IgD-negative memory B cell (primary cell): ENCODE results near the gene ITPKA. TPM values are rescaled to one million over a fixed set of nuclear protein-coding genes. Genes with fewer than 3 reads are reported as not detected.

Source experiments
- H3K27ac Mint-ChIP-seq, 3 donors: one replicate each; pipeline ENCODE4 v1.8.0; 2020 to 2022; ENCODE audit warnings: mild to moderate bottlenecking in 3 of 3, mixed read lengths in 3 of 3, moderate library complexity in 1 of 3
- H3K27me3 Mint-ChIP-seq: one replicate; pipeline ENCODE4 v1.8.0; 2021; ENCODE audit warnings: mixed read lengths
- H3K36me3 Mint-ChIP-seq: one replicate; pipeline ENCODE4 v1.8.0; 2020; ENCODE audit warnings: mild to moderate bottlenecking, mixed read lengths
- H3K4me1 Mint-ChIP-seq, 3 donors: one replicate each; pipeline ENCODE4 v1.8.0; 2020 to 2022; ENCODE audit warnings: mixed read lengths in 3 of 3, mild to moderate bottlenecking in 1 of 3
- H3K4me3 Mint-ChIP-seq, 4 donors: one replicate each; pipeline ENCODE4 v1.8.0; 2020 to 2022; ENCODE audit warnings: mild to moderate bottlenecking in 4 of 4, mixed read lengths in 4 of 4, moderate library complexity in 3 of 4
- H3K9me3 Mint-ChIP-seq, 3 donors: one replicate each; pipeline ENCODE4 v1.8.0; 2020 to 2021; ENCODE audit warnings: mixed read lengths in 3 of 3, mild to moderate bottlenecking in 1 of 3
- polyA plus RNA-seq: library from polyadenylated mRNA; unstranded; fragments of 300-500 nt; fragmentation: Illumina TruSeq; gene quantifications from one replicate; pipeline ENCODE4 v1.2.3, GENCODE V29; 2021

The ITPKA gene
- polyA plus RNA-seq, 1 donor from 2014 or later = not detected

DNA sequence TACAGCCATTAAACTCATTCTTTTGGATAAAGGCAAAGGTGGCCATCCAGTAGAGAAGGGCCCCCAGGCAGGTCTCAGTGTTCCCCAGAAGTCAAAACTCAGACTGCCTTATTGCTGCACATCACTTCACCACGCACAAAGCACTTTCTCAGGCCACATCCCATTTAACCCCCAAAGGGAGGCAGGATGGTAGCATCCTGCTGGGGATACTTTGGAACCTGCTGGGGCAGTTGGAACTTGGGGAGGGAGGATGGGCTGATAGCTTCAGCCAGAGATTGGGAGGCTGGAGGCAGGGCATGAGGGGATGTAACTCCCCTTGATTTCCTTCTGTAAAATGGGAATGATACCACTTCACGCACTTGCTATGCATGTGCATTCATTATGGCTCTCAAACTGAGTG, 5.0 kb downstream of the ITPKA start:
- Mint-ChIP-seq H3K36me3 (no peaks in the 10 kb centered on the region), H3K4me3 (peak overlapping the region in 1 of 4 donors; percentile 56), H3K4me1 (peaks cover 8 to 14% (median 12%) of the 10 kb centered on the region in 3 donors), H3K27me3 (peaks cover 45% of the 10 kb centered on the region), H3K9me3 (peaks cover 0 to 2% (median 0%) of the 10 kb centered on the region in 3 donors), H3K27ac (peak overlapping the region in 1 of 3 donors; percentile 68)

DNA sequence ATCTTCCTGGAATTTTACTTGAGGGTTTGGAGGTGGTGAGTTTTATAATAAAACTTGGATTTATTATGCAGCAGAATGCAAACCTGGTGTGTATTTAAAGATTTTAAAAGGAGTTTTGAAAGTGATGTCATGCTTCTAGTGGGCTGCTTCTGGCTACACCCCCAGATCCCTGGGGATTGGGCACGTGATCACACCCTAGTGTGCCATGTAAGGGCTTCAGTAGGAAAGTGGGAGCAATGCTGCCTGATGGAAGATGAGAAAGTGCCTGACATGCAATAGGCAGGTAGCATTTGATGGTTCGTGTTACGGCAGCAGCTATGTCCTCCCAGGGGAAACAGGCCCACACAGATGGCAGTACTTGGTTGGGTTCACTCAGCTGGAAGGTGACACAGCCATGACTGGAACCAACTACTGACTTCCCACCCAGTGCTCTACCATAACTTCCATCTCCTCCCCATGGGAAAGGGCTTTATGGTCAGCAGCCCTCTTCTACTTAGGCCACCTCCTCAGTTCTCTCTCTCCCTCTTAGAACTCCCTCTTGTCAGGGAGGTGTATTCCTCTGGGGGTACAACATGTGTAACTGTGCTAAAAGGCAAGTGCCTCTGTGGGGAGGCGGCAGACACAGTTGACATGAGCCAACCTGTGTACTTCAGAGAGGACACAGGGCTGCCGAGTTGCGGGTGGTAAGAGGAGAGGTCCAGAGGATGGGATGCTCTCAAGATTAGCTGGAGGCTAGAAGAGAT, 5.6 kb downstream of the ITPKA start:
- Mint-ChIP-seq H3K9me3 (peaks cover 0 to 2% (median 0%) of the 10 kb centered on the region in 3 donors), H3K4me1 (peaks cover 8 to 15% (median 12%) of the 10 kb centered on the region in 3 donors), H3K27ac (no peak overlapping the region), H3K36me3 (no peaks in the 10 kb centered on the region), H3K27me3 (peaks cover 45% of the 10 kb centered on the region), H3K4me3 (peak overlapping the region in 3 of 4 donors; percentile 31 to 56 (median 35))

DNA sequence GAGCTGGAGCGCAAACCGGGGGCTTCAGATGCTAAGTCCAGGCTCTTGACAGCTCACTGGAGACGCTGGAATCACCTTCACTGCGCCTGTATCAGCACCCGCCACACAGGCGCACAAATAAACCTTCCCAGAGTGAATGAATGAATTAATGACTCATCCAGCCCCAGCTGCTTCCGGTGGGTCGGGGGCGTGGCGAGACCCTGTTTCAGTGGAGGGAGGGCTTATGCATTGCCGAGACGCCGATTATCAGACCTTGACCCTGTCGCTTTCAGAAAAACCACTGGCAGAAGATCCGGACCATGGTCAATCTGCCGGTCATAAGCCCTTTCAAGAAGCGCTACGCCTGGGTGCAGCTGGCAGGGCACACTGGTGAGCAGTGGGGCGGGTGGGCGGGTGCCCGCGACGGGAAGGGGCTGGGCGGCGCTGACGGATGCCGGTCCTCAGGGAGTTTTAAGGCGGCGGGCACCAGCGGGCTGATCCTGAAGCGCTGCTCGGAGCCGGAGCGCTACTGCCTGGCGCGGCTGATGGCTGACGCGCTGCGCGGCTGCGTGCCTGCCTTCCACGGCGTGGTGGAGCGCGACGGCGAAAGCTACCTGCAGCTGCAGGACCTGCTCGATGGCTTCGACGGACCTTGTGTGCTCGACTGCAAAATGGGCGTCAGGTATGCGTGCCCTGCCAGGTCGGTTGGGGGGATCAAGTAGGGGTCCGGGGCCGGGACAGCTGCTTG, 7.7 kb downstream of the ITPKA start:
- H3K27ac Mint-ChIP-seq = peak overlapping the region in 1 of 3 donors; percentile 63
- peaks cover 0 to 2% (median 0%) of the 10 kb centered on the region in 3 donors for H3K9me3 Mint-ChIP-seq
- H3K4me3 Mint-ChIP-seq = peak overlapping the region; percentile 73 to 92 (median 87)
- no peaks in the 10 kb centered on the region for H3K36me3 Mint-ChIP-seq
- peaks cover 36% of the 10 kb centered on the region for H3K27me3 Mint-ChIP-seq
- peaks cover 8 to 14% (median 12%) of the 10 kb centered on the region in 3 donors for H3K4me1 Mint-ChIP-seq

DNA sequence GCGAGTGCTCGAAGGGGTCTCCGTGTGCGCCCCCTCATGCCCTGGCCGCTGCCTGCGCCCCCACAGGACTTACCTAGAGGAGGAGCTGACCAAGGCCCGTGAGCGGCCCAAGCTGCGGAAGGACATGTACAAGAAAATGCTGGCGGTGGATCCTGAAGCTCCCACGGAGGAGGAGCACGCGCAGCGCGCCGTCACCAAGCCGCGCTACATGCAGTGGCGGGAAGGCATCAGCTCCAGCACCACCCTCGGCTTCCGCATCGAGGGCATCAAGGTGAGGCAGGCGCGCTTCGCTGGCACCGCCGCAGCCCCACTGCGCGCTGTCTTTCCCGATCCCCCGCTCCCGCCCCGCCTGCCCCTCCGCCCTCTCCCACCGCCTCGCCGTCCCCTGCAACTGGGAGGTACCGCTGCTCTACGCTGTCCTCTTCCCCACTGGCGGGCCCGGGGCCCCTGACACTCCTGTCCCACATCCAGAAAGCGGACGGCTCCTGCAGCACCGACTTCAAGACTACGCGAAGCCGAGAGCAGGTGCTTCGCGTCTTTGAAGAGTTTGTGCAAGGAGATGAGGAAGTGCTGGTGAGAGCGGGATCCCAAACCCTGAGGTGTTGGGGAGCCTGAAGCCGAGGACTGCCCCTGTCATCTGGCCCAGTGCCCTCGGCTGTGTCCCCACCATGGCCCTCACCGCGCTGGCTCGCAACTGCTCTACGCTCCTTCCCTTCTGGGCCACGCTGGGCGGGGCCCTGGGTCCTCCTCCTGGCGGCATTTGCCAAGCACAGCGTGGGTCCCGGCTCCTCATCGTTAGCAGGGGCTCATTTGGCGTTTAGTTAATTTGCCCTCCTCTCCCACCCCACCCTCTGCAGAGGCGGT, 8.5 kb downstream of the ITPKA start:
- Mint-ChIP-seq H3K27me3 (peaks cover 36% of the 10 kb centered on the region), H3K9me3 (peaks cover 0 to 2% (median 0%) of the 10 kb centered on the region in 3 donors), H3K27ac (no peak overlapping the region), H3K36me3 (no peaks in the 10 kb centered on the region), H3K4me1 (peaks cover 8 to 12% (median 9%) of the 10 kb centered on the region in 3 donors), H3K4me3 (peak overlapping the region; percentile 73 to 92 (median 87))

DNA sequence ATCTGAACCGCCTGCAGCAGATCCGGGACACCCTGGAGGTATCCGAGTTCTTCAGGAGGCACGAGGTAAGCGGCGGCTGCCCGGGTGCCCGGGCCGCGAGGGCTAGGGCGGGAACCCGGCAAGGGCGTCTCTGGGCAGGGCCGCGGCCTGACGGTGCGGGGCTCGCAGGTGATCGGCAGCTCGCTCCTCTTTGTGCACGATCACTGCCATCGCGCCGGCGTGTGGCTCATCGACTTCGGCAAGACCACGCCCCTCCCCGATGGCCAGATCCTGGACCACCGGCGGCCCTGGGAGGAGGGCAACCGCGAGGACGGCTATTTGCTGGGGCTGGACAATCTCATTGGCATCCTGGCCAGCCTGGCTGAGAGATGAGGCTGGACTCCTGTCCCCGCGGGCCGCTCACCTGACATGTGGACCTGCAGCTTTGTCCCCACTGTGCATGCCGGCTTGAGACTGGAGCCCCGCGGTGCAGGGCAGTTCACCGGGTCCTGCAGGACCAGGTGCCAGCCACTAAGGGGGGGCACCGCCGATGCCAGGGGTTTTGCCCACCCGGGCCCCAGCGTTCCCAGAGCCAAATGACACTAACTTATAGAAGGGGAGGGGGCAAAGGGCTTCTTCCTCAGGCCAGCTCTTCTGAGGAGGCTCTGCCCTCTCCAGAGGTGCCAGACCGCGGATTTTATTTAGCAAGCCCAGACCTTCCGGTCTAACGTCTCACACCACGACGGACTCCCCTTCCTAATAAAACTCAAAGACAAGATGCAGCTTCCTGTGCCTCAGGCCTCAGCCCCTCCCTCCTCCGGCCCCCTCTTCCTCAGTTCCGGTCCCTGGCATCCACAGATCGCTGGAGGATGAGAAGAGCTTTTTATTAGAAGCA, 9.4 kb downstream of the ITPKA start:
- Mint-ChIP-seq H3K9me3 (peaks cover 0 to 2% (median 0%) of the 10 kb centered on the region in 3 donors), H3K4me1 (peaks cover 8 to 12% (median 9%) of the 10 kb centered on the region in 3 donors), H3K27me3 (peaks cover 30% of the 10 kb centered on the region), H3K36me3 (no peaks in the 10 kb centered on the region), H3K4me3 (peak overlapping the region; percentile 73 to 92 (median 88)), H3K27ac (peak overlapping the region in 1 of 3 donors; percentile 55)

DNA sequence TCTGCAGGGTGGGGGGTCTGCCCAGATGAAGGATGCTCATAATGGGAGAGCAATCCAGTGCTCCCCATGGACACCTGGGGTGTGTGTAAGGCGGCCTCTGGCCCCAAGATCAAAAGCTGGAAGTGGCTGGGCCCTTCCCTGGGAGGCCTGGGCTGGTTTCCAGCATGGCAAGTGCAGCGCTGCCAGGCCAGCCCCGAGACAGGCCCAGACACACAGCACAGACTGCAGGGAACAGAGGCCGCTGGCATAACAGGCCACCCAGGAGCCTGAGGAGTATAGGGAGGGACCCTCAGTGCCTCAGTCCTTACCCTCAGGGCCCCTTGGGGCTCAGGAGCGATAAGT, 10.0 kb downstream of the ITPKA start:
- peak overlapping the region in 1 of 3 donors; percentile 55 for H3K27ac Mint-ChIP-seq
- peak overlapping the region; percentile 62 to 89 (median 82) for H3K4me3 Mint-ChIP-seq
- no peaks in the 10 kb centered on the region for H3K9me3 Mint-ChIP-seq
- H3K4me1 Mint-ChIP-seq = peaks cover 8 to 12% (median 9%) of the 10 kb centered on the region in 3 donors
- no peaks in the 10 kb centered on the region for H3K36me3 Mint-ChIP-seq
- H3K27me3 Mint-ChIP-seq = peaks cover 26% of the 10 kb centered on the region

DNA sequence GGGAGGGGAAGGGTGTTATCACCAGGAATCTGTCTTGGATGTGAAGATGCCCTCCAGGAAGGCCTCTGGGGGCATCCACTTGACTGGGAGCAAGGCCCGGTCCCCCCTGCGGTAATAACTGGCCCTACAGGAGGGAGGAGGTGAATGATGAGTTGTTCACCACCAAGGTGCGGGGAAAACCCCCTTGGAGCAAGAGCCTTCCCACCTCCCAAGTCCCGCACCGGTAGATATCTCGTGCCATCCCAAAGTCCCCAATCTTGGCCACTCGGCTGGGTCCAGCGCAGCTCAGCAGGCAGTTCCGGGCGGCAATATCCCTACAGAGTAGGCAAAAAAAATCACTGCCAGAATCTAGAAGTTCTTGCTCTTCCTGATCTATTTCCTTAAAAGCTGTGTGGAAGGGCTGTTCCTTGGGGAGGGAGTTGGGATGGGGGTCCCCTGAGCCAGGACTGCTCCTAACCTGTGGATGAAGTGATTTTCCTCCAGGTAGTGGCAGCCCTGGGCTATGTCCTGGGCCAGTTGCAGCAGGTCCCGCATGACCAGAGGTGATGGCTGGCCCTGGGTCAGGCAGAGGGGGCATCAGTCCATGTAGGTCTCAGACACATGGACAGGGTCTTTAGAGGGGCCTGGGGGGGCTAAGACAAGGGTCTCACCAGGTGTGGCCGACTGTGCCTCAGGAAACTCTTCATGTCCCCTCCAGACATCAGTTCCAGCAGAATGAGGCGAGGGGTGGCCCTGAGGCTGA, 11.2 kb downstream of the ITPKA start:
- H3K4me1 Mint-ChIP-seq = peaks cover 8 to 9% (median 9%) of the 10 kb centered on the region in 3 donors
- no peaks in the 10 kb centered on the region for H3K9me3 Mint-ChIP-seq
- no peak overlapping the region for H3K27ac Mint-ChIP-seq
- no peaks in the 10 kb centered on the region for H3K36me3 Mint-ChIP-seq
- no peak overlapping the region for H3K4me3 Mint-ChIP-seq
- H3K27me3 Mint-ChIP-seq = peaks cover 14% of the 10 kb centered on the region

DNA sequence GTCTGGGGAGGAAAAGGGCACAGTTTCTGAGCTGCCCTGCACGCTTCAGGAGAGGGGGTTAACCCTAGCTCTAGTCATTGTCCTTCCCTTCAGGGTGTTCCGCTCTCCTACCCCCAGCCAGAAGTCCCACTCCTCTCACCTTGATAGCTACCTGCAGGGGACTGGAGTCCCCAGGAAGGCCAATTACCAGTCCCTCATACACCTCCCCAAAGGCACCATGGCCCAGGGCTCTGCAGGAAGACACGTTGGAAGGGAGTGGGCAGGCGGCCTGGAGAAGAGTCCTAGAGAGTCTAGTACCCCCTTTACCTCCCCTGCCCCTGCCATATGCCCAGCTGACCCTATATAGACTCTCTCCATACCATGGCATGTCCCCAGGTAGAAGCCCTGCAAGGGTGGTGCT, 12.1 kb downstream of the ITPKA start:
- Mint-ChIP-seq H3K4me3 (no peak overlapping the region), H3K27ac (no peak overlapping the region), H3K27me3 (peaks cover 8% of the 10 kb centered on the region), H3K9me3 (no peaks in the 10 kb centered on the region), H3K4me1 (peaks cover 5 to 9% (median 7%) of the 10 kb centered on the region in 3 donors), H3K36me3 (no peaks in the 10 kb centered on the region)

DNA sequence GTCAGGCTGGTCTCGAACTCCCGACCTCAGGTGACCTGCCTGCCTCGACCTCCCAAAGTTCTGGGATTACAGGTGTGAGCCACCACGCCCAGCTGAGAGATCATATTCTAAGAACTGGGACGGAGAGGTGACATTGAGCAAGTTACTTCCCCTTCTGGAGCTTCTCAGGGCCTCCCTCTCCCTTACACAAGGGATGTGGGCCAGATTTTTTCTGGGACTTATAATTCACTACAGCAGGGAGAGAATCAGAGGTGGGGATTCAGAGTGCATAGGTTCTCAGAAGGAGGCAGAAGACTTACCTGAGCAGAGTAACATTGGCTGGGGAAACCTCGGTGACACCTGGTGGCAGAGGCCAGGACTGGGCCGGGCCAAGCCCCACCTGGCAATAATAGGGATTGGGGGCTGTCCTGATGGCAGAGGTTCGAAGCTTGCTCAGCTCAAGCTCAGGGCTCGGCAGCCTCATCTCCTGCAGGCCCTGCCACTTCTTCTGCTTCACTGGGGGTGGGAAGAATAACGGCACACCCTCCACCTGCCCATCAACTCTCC, 13.2 kb downstream of the ITPKA start:
- H3K36me3 Mint-ChIP-seq = no peaks in the 10 kb centered on the region
- no peak overlapping the region for H3K27ac Mint-ChIP-seq
- peak overlapping the region in 1 of 4 donors; percentile 60 for H3K4me3 Mint-ChIP-seq
- H3K27me3 Mint-ChIP-seq = peaks cover 3% of the 10 kb centered on the region
- no peaks in the 10 kb centered on the region for H3K9me3 Mint-ChIP-seq
- peaks cover 1 to 5% (median 2%) of the 10 kb centered on the region in 3 donors for H3K4me1 Mint-ChIP-seq

DNA sequence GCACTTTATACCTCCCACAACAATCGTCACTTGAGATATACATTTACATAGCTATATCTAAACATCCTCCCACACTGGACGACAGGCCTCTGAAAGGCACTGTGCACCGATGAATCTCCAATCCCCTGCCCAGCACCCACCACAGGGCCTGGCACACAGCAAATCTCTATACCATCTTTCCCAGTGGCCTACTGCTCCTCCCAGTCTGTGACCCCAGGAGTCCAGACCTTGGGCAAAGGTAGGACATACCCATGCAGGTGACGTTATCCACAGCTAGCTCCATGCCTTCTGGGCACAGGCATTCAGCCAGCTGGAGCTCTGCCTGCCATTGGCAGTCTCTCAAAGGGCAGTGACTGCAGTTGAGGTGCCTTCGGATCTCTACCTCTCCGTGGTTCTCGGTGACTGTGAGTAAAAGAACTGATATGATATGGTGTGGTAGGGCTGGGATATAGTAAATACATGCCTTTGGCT, 14.2 kb downstream of the ITPKA start:
- Mint-ChIP-seq H3K9me3 (no peaks in the 10 kb centered on the region), H3K4me3 (peak overlapping the region in 1 of 4 donors; percentile 13), H3K36me3 (no peaks in the 10 kb centered on the region), H3K4me1 (peaks cover 1 to 8% (median 8%) of the 10 kb centered on the region in 3 donors), H3K27ac (no peak overlapping the region), H3K27me3 (peaks cover 6% of the 10 kb centered on the region)

DNA sequence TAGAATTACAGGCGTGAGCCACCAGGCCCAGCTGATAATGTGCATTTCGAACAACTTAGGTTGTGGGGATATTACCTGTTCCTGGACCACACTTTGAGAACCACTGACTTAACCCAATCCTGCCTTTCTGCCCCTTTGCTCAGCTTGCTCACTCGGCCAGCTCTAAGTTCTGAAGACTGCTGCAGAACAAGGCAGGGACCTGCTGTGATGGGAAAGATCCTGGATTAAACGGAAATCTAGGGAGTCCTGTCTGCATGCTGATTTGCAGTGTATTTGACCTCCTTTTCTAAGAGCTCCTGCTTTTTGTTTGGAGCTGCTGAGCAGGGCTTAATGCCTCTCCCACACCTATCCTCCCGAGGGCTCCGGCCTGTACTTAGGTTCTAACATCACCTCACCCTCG, 17.1 kb downstream of the ITPKA start:
- Mint-ChIP-seq H3K27me3 (peaks cover 13% of the 10 kb centered on the region), H3K4me3 (peak overlapping the region in 2 of 4 donors; percentile 13 to 43), H3K27ac (no peak overlapping the region), H3K9me3 (no peaks in the 10 kb centered on the region), H3K4me1 (peaks cover 8 to 13% (median 11%) of the 10 kb centered on the region in 3 donors), H3K36me3 (no peaks in the 10 kb centered on the region)

DNA sequence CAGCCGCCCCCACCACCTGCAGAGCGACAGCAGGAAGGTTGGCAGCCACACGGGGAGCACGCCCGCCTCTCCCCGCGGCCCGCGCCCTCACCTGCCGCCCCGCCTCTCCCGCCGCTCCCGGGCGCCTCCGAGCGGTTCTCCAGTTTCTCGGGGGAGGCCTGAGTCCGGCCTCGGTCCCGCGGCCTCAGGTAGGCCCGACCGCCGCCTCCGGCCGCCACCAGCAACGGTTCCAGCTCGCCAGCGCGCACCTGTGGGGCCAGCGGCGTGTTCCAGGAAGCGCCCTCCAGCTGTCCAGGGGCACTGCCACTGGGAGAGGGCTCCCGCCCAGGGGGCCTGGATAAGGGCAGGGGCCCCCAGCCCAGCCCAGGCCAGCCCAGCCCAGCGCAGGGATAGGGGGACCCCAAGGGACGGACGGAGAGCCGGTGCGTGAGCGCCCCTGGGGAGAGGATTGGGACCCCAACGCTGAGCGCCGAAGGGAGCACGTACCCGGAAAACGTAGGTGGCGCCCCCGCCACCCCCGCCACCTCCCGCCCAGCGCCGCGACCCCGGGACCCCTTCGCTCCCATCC, 17.7 kb downstream of the ITPKA start:
- Mint-ChIP-seq H3K9me3 (no peaks in the 10 kb centered on the region), H3K4me3 (peak overlapping the region in 1 of 4 donors; percentile 93), H3K4me1 (peaks cover 8 to 14% (median 13%) of the 10 kb centered on the region in 3 donors), H3K36me3 (no peaks in the 10 kb centered on the region), H3K27me3 (peaks cover 13% of the 10 kb centered on the region), H3K27ac (no peak overlapping the region)

DNA sequence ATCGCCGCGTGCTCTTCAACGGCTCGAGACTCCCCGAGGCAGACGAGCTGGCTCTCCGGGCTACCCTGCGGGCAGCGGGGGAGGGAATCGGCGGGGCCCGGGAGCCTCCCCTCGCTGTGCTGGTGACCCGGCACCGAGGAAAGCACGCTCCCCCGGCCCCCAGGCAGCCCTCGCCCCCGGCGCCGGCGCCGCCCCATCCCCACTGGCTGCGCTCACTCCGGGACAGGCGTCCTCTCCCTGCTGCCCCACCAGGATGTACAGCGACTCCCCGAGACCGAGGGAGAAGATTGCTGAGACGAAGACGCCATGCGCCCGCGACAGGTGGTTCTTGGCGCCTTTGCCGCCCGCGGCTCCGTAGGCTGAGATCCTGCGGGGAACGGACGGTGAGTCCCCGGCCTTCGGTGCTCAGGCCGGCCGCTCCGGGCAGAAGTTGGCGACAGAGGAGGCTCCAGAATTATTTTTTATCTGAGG, 18.3 kb downstream of the ITPKA start:
- peak overlapping the region in 1 of 3 donors; percentile 88 for H3K27ac Mint-ChIP-seq

More for the DNA sequence above, 18.3 kb downstream of the ITPKA start:
- peak overlapping the region; percentile 83 to 96 (median 94) for H3K4me3 Mint-ChIP-seq
- H3K9me3 Mint-ChIP-seq = no peaks in the 10 kb centered on the region
- no peaks in the 10 kb centered on the region for H3K36me3 Mint-ChIP-seq
- H3K4me1 Mint-ChIP-seq = peaks cover 8 to 15% (median 13%) of the 10 kb centered on the region in 3 donors
- peaks cover 13% of the 10 kb centered on the region for H3K27me3 Mint-ChIP-seq
